Bronchial epithelial cell (primary cell): ENCODE data around the gene CALM3. TPM values are rescaled to one million over a fixed set of nuclear protein-coding genes. Genes with fewer than 3 reads are reported as not detected.

Source experiments
- DNase-seq: peaks from one replicate; pipeline ENCODE4 v3.0.0-alpha.2; 2010; ENCODE audit warnings: low read depth
- FAIRE-seq: peaks from 2 replicates; lab custom pipeline; 2011; peaks lifted over from hg19 to GRCh38; lab: Jason Lieb, UNC
- H3K27me3 ChIP-seq: 2 replicates; pipeline ENCODE4 v1.5.1; 2011; ENCODE audit warnings: low read length; ENCODE audit not compliant: control insufficient read depth, insufficient read depth
- H3K36me3 ChIP-seq: 2 replicates; pipeline ENCODE4 v1.5.1; 2011; ENCODE audit warnings: low read length; ENCODE audit not compliant: control insufficient read depth, insufficient read depth
- H3K4me3 ChIP-seq: 2 replicates; pipeline ENCODE4 v1.5.1; 2011; ENCODE audit warnings: mild to moderate bottlenecking, low read depth, low read length, control low read depth
- total RNA-seq: library from RNA; depleted of rRNA; stranded (reverse); fragments of >200 nt; gene quantifications from 2 replicates; pipeline ENCODE4 v1.2.1, GENCODE V29; 2014
- TF ChIP-seq, protein P1 (sequence below): IDR thresholded peaks from 2 replicates; pipeline ENCODE4 v1.5.1; 2011; ENCODE audit warnings: mild to moderate bottlenecking, moderate library complexity, low read length, control low read depth, inconsistent platforms; ENCODE audit not compliant: insufficient read depth, severe bottlenecking

The CALM3 gene
- total RNA-seq, 1 donor from 2014 or later: 79.8 TPM

DNA sequence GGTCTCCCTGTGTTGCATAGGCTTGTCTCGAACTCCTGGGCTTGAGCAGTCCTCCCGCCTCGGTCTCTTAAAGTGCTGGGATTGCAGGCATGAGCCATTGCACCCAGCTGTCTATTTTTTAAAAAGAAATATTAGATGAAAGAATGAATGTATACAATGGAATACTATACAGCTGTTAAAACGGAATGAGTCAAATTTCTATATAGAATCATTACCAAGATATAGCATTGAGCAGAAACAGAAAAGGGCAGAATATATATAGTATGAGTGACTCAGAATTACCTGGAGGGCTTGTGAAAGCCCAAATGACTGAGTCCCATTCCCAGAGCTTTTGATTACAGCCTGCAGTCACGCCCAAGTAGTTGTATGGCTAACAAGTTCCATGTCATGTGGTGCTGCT is 55.4 kb downstream of the CALM3 start:
- FAIRE-seq (no peak), DNase-seq (peak; percentile 15)
- TF ChIP-seq, protein P1, sequence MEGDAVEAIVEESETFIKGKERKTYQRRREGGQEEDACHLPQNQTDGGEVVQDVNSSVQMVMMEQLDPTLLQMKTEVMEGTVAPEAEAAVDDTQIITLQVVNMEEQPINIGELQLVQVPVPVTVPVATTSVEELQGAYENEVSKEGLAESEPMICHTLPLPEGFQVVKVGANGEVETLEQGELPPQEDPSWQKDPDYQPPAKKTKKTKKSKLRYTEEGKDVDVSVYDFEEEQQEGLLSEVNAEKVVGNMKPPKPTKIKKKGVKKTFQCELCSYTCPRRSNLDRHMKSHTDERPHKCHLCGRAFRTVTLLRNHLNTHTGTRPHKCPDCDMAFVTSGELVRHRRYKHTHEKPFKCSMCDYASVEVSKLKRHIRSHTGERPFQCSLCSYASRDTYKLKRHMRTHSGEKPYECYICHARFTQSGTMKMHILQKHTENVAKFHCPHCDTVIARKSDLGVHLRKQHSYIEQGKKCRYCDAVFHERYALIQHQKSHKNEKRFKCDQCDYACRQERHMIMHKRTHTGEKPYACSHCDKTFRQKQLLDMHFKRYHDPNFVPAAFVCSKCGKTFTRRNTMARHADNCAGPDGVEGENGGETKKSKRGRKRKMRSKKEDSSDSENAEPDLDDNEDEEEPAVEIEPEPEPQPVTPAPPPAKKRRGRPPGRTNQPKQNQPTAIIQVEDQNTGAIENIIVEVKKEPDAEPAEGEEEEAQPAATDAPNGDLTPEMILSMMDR: no peak
- no peak overlapping the region for H3K4me3 ChIP-seq
- no peaks in the 10 kb centered on the region for H3K36me3 ChIP-seq
- H3K27me3 ChIP-seq: peaks cover 24% of the 10 kb centered on the region

DNA sequence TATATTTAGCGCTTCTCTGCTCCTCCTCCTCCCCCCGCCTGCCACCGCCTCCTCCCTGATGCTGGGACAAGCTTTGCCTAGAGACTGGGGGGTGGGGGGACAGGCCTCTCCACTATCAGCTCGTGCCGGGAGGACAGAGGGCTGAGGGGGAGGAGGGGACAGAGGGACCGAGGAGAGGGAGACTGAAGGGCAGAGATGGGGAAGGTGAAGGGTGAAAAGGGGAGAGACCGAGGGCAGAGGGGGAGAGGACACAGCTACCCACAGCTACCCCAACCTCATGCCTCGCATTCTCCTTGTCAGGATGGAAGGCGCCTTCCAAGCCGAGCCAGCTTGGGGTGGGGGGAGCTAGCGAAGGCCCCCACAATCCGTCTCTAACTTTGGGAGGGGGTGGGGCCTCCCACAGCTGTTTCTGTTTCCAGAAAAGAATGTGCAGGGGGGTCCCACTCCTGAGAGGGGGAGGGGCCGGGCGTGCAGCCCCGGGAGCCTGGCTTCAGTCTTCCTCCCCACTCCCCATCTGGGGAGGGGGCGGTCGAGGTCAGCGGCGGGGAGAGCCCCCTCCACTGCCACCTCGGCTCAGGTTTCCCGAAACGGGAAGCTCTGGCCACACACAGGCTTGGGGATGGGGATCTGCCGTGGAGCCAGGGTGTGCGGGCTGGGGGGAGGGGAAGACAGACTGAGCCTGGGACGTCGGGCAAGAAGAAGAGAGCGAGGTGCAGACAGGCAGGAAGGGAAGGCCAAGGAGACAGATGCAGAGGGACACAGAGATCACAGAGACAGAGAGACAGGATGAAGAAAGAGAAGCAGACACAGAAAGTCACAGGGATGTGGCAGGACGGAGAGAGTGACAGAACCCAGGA is 58.2 kb downstream of the CALM3 start:
- no peak for FAIRE-seq
- Histone ChIP-seq H3K36me3 (no peaks in the 10 kb centered on the region), H3K4me3 (no peak overlapping the region), H3K27me3 (peaks cover 22% of the 10 kb centered on the region)
- no peak for DNase-seq
- TF ChIP-seq, protein P1: no peak

DNA sequence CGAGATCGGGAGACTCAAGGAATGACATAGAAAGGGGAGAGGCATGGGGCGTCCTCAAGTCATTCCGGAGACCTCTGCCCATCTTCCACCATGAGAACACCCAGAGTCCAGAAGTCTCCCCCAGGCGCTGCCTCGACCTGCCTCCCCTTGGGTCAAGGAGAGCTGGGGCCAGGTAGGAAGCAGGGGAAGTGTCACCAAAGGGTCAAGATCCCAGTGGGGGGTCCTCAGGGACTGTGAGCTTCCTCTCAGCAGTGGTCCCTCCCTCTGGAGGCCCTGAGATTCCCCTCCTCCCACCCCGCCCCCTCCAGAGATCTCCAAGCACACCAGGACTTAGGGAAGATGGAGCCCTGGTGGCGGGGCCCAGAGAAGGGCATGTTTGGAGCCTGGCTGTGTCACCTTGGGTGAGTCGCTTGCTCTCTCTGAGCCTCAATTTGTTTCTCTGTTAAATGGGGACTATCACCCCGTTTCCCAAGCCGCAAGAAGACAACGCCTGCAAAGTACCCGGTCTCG is 58.9 kb downstream of the CALM3 start:
- no peak for FAIRE-seq
- no peak for DNase-seq

More for the DNA sequence above, 58.9 kb downstream of the CALM3 start:
- TF ChIP-seq, protein P1: no peak
- Histone ChIP-seq H3K27me3 (peaks cover 22% of the 10 kb centered on the region), H3K36me3 (no peaks in the 10 kb centered on the region), H3K4me3 (no peak overlapping the region)

Other genes with a start within 250 kb of the CALM3 start
- 4.7 and 10.3 TPM in 2 replicates for gene CCDC8, start 187.8 kb upstream of the CALM3 start, total RNA-seq
- not detected in 2 replicates for gene PNMA8C, start 172.4 kb upstream of the CALM3 start, total RNA-seq
- 0.79 and 4.2 TPM in 2 replicates for gene PNMA8A, start 129.8 kb upstream of the CALM3 start, total RNA-seq
- gene PNMA8B, start 105.5 kb upstream of the CALM3 start, total RNA-seq: under 0.01 TPM in 2 replicates
- gene PTGIR, start 23.8 kb downstream of the CALM3 start, total RNA-seq: 0.26 TPM in 1 of 2 replicates, not detected in the other
- gene GNG8, start 34.9 kb downstream of the CALM3 start, total RNA-seq: not detected in 2 replicates
- under 0.01 and 0.13 TPM in 2 replicates for gene DACT3, start 59.9 kb downstream of the CALM3 start, total RNA-seq
- gene PRKD2, start 115.8 kb downstream of the CALM3 start, total RNA-seq: 18.8 and 24.5 TPM in 2 replicates
- 5.8 and 9.9 TPM in 2 replicates for gene FKRP, start 144.7 kb downstream of the CALM3 start, total RNA-seq
- 60.3 and 90.6 TPM in 2 replicates for gene STRN4, start 145.1 kb downstream of the CALM3 start, total RNA-seq
- gene SLC1A5, start 187.3 kb downstream of the CALM3 start, total RNA-seq: 236 and 266 TPM in 2 replicates
- 120 and 206 TPM in 2 replicates for gene AP2S1, start 249.5 kb downstream of the CALM3 start, total RNA-seq